Measurements from ENCODE around the gene C1QA. TPM values are rescaled to one million over a fixed set of nuclear protein-coding genes. Genes with fewer than 3 reads are reported as not detected.

The C1QA gene
- total RNA-seq, 1 experiment from 2014 or later, result not detected

DNA sequence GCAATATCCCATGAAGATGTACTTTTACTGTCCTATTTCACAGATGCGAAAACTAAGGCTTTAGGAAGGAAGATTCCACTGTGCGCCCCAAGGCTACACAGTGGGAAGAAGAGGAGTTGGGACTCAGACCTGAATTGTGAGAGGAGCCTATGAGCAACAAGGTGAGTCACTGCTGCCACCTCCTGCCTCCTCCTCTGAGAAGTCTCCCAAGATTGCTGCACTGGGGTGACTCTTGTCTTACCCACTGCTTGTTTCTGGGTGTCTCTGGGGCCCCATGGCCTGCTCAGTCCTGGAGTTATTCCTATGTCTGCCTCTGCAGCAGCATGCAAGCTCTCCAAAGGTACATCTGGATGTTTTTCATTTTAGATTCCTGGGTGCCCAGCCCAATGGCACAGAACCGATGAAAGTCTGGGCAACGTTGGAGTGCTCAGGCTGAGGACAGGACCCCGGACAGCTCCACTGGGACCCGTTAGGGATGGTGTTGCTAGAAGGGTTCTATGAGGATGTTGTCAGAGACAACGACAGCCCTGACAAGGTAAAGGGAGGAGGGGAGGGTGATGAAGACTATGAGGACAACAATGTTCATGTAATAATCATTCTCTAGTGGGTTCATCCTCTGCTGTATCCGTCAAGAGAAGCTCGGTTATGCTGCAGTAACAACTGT is 11.0 kb upstream of the C1QA start:
- H3K79me2 ChIP-seq (ENCODE audit: low read length), result no peaks in the 10 kb centered on the region
- no peaks in the 10 kb centered on the region for H3K9me2 ChIP-seq (replicated peaks; ENCODE audit: low read length)
- H2AFZ ChIP-seq (ENCODE audit: low read length), result no peak overlapping the region
- ChIA-PET CTCF (no interaction called here), POLR2A (ENCODE audit: unreplicated experiment) (no interaction called here)
- H3K4me1 ChIP-seq (ENCODE audit: insufficient read depth, low read length), result no peaks in the 10 kb centered on the region
- no peaks in the 10 kb centered on the region for H4K20me1 ChIP-seq (ENCODE audit: low read length)
- BruUV-seq (replicated peaks), result no TSS peak
- no peaks in the 10 kb centered on the region for H3K9me3 ChIP-seq (ENCODE audit: low read length)
- H3K4me2 ChIP-seq (ENCODE audit: low read length), result no peak overlapping the region
- DNase-seq, result peak; percentile 12
- no peaks in the 10 kb centered on the region for H3K36me3 ChIP-seq (ENCODE audit: low read depth, low read length)
- no peak overlapping the region for H3K4me3 ChIP-seq (ENCODE audit: low read length)
- TF ChIP-seq EZH2phosphoT487 (IDR thresholded peaks at IDR 0.05; ENCODE audit: borderline replicate concordance, low read length), result no peak
- TF ChIP-seq, protein P1, sequence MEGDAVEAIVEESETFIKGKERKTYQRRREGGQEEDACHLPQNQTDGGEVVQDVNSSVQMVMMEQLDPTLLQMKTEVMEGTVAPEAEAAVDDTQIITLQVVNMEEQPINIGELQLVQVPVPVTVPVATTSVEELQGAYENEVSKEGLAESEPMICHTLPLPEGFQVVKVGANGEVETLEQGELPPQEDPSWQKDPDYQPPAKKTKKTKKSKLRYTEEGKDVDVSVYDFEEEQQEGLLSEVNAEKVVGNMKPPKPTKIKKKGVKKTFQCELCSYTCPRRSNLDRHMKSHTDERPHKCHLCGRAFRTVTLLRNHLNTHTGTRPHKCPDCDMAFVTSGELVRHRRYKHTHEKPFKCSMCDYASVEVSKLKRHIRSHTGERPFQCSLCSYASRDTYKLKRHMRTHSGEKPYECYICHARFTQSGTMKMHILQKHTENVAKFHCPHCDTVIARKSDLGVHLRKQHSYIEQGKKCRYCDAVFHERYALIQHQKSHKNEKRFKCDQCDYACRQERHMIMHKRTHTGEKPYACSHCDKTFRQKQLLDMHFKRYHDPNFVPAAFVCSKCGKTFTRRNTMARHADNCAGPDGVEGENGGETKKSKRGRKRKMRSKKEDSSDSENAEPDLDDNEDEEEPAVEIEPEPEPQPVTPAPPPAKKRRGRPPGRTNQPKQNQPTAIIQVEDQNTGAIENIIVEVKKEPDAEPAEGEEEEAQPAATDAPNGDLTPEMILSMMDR (conservative IDR thresholded peaks at IDR 0.05; ENCODE audit: low read depth, low read length), result no peak
- no peak for TF ChIP-seq EZH2 (IDR thresholded peaks at IDR 0.05; ENCODE audit: low read length, unreplicated experiment)
- no peaks in the 10 kb centered on the region for H3K27me3 ChIP-seq (ENCODE audit: low read length)
- intact Hi-C loops (cut with micrococcal nuclease), result no loop called here
- H3K27ac ChIP-seq (ENCODE audit: low read length), result no peak overlapping the region
- no peak overlapping the region for H3K9ac ChIP-seq (ENCODE audit: low read length)
- no peaks in the 10 kb centered on the region for H3F3A ChIP-seq (ENCODE audit: low read length, unreplicated experiment)
- ATAC-seq, result no peak

DNA sequence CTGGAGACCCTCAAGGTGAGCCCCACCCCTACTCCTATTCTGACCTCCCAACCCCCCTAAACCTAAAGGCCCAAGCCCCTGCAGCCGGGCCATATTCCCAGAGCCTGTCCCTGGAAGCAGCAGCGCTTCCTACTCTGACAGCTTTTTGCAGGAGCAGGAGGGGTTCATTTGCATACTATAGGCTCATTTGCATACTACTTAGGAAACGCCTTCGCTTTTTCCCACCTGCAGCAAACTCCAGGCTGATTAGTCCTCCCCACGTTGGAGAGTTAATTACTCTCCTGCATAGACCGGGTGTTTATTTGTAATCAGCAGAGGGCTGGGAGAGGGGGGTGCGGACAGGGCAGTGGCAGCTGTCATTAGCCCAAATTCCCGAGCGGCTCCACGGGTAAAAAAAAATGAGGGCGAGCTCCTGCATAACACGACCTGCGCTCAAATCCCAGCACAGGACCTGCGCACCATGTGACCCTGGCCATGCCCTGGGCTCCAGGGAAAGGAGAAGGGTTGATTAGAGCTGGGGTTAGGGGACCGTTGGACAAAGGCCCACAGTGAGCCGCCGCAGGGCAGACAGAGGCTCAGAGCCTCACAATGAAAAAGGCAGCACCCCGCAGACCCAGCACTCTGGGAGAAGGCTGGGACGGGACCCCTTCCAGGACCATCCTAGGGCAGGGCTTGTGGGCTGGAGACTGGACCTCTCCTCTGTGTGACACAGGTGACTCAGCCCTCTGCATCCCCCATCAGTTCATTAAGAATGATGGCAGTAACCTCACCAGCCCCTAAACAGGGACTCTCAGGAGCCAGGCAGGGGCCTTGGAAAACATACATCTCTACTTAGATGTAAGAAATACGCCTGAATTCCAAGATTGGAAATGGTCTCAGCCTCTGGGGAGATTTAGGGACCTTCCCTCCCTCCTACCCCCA is 9.9 kb upstream of the C1QA start:
- Histone ChIP-seq H3K4me1 (ENCODE audit: insufficient read depth, low read length) (no peaks in the 10 kb centered on the region), H2AFZ (ENCODE audit: low read length) (no peak overlapping the region), H4K20me1 (ENCODE audit: low read length) (no peaks in the 10 kb centered on the region), H3F3A (ENCODE audit: low read length, unreplicated experiment) (no peaks in the 10 kb centered on the region), H3K9ac (ENCODE audit: low read length) (no peak overlapping the region), H3K27ac (ENCODE audit: low read length) (no peak overlapping the region), H3K9me2 (replicated peaks; ENCODE audit: low read length) (no peaks in the 10 kb centered on the region), H3K4me3 (ENCODE audit: low read length) (no peak overlapping the region), H3K9me3 (ENCODE audit: low read length) (no peaks in the 10 kb centered on the region), H3K4me2 (ENCODE audit: low read length) (no peak overlapping the region), H3K27me3 (ENCODE audit: low read length) (0 out of 2 replicates have a peak, but pooled peaks cover 2% of the 10 kb centered on the region), H3K36me3 (ENCODE audit: low read depth, low read length) (no peaks in the 10 kb centered on the region), H3K79me2 (ENCODE audit: low read length) (no peaks in the 10 kb centered on the region)
- CTCF ChIA-PET, result no interaction called here
- POLR2A ChIA-PET (ENCODE audit: unreplicated experiment), result interaction anchor here (0.6 kb wide), 1 partner anchor 298 kb away, joined by 4 read pairs; no protein-coding TSS in a partner anchor
- intact Hi-C loops (cut with micrococcal nuclease), result no loop called here
- TF ChIP-seq EZH2 (IDR thresholded peaks at IDR 0.05; ENCODE audit: low read length, unreplicated experiment) (no peak), EZH2phosphoT487 (IDR thresholded peaks at IDR 0.05; ENCODE audit: borderline replicate concordance, low read length) (no peak)
- TF ChIP-seq, protein P1 (conservative IDR thresholded peaks at IDR 0.05; ENCODE audit: low read depth, low read length), result no peak
- ATAC-seq (no peak), DNase-seq (no peak)
- no TSS peak for BruUV-seq (replicated peaks)

All from PC-3 (cell line).